DND-41 (cell line): ENCODE data around the gene CLMN.
"Not testable (repeated sequence)": the region's sequence is repeated elsewhere in the genome, so short reads cannot be mapped to it uniquely, and the experiment has no call there.

Source experiments
- ATAC-seq: fragments of 200-7000 bp; cut with Tn5 transposase; 3 replicates; pipeline ENCODE4 v1.9.1; 2021; ENCODE audit warnings: low read depth; ENCODE audit not compliant: insufficient read depth
- DNase-seq: peaks from one replicate; pipeline ENCODE4 v3.0.0-alpha.2; 2020
- H2AFZ ChIP-seq: 2 replicates; pipeline ENCODE4 v1.6.0; 2012; ENCODE audit warnings: low read depth, low read length
- H3K27ac ChIP-seq: 2 replicates; pipeline ENCODE4 v1.5.1; 2012; ENCODE audit warnings: low read length, inconsistent platforms
- H3K27me3 ChIP-seq: fragments of 200-600 bp; sonication (generic); 2 replicates; pipeline ENCODE4 v1.6.0; 2012; ENCODE audit warnings: low read length, mild to moderate bottlenecking, inconsistent platforms; ENCODE audit not compliant: insufficient read depth, poor library complexity
- H3K36me3 ChIP-seq: 2 replicates; pipeline ENCODE4 v1.5.1; 2012; ENCODE audit warnings: low read length, inconsistent platforms; ENCODE audit not compliant: insufficient read depth
- H3K4me1 ChIP-seq: 2 replicates; pipeline ENCODE4 v1.5.1; 2012; ENCODE audit warnings: mild to moderate bottlenecking, low read length; ENCODE audit not compliant: insufficient read depth
- H3K4me2 ChIP-seq: 2 replicates; pipeline ENCODE4 v1.6.0; 2012; ENCODE audit warnings: mild to moderate bottlenecking, moderate library complexity, low read length, inconsistent platforms; ENCODE audit not compliant: insufficient read depth
- H3K4me3 ChIP-seq, 2 experiments: fragments of 200-600 bp in 1 of 2; shearing (Covaris generic) in 1 of 2; 2 replicates each; pipeline ENCODE4 v1.5.1; 2012 to 2016; ENCODE audit warnings: inconsistent platforms in 2 of 2, low read length in 2 of 2, mild to moderate bottlenecking in 2 of 2, low read depth in 1 of 2, moderate library complexity in 1 of 2
- H3K79me2 ChIP-seq: 2 replicates; pipeline ENCODE4 v1.6.0; 2012; ENCODE audit warnings: low read length, inconsistent platforms; ENCODE audit not compliant: insufficient read depth
- H3K9ac ChIP-seq: 2 replicates; pipeline ENCODE4 v1.6.0; 2012; ENCODE audit warnings: low read depth, mild to moderate bottlenecking, inconsistent platforms, low read length, moderate library complexity
- H3K9me3 ChIP-seq: 2 replicates; pipeline ENCODE4 v1.5.1; 2012; ENCODE audit warnings: low read length, moderate library complexity, mild to moderate bottlenecking, inconsistent platforms; ENCODE audit not compliant: insufficient read depth, severe bottlenecking
- H4K20me1 ChIP-seq: 2 replicates; pipeline ENCODE4 v1.6.0; 2012; ENCODE audit warnings: low read length; ENCODE audit not compliant: insufficient read depth
- EZH2 ChIP-seq: IDR thresholded peaks from 3 replicates; pipeline ENCODE4 v1.6.1; 2012; ENCODE audit warnings: borderline replicate concordance, low read depth, mild to moderate bottlenecking, moderate library complexity, low read length, inconsistent platforms; ENCODE audit not compliant: severe bottlenecking
- TF ChIP-seq, protein P1 (sequence below): IDR thresholded peaks from 2 replicates; pipeline ENCODE4 v1.5.1; 2012; ENCODE audit warnings: borderline replicate concordance, low read length, moderate library complexity, mild to moderate bottlenecking; ENCODE audit not compliant: poor library complexity, severe bottlenecking; ENCODE audit errors: extremely low read depth

The CLMN gene

DNA sequence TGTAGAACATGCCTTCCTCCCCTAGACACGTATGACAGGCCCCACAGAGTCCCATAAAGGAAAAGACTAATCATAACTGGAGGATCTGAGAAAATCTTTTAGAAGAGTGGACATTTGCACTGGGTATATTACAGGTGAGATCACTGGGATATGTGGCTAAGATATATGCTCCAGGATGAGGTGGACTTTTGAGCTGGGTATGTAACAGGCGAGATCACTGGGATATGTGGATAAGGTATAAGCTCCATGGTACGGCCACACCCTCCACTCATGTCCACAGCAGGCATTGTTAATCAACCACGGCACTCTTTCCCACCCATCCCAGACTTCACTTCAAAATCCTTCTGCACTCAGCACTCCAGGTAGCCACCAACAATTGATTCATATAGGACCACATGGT is 34.1 kb downstream of the CLMN start:
- no peak for ATAC-seq
- Histone ChIP-seq H3K4me2 (no peak overlapping the region), H3K36me3 (no peaks in the 10 kb centered on the region), H3K27me3 (peaks cover 6% of the 10 kb centered on the region), H3K4me1 (no peaks in the 10 kb centered on the region), H3K27ac (no peak overlapping the region), H3K79me2 (no peaks in the 10 kb centered on the region), H3K4me3 (no peak overlapping the region), H4K20me1 (no peaks in the 10 kb centered on the region), H2AFZ (no peak overlapping the region), H3K9ac (no peak overlapping the region), H3K9me3 (no peaks in the 10 kb centered on the region)
- no peak for DNase-seq
- TF ChIP-seq EZH2, result no peak
- TF ChIP-seq, protein P1, sequence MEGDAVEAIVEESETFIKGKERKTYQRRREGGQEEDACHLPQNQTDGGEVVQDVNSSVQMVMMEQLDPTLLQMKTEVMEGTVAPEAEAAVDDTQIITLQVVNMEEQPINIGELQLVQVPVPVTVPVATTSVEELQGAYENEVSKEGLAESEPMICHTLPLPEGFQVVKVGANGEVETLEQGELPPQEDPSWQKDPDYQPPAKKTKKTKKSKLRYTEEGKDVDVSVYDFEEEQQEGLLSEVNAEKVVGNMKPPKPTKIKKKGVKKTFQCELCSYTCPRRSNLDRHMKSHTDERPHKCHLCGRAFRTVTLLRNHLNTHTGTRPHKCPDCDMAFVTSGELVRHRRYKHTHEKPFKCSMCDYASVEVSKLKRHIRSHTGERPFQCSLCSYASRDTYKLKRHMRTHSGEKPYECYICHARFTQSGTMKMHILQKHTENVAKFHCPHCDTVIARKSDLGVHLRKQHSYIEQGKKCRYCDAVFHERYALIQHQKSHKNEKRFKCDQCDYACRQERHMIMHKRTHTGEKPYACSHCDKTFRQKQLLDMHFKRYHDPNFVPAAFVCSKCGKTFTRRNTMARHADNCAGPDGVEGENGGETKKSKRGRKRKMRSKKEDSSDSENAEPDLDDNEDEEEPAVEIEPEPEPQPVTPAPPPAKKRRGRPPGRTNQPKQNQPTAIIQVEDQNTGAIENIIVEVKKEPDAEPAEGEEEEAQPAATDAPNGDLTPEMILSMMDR, result no peak

DNA sequence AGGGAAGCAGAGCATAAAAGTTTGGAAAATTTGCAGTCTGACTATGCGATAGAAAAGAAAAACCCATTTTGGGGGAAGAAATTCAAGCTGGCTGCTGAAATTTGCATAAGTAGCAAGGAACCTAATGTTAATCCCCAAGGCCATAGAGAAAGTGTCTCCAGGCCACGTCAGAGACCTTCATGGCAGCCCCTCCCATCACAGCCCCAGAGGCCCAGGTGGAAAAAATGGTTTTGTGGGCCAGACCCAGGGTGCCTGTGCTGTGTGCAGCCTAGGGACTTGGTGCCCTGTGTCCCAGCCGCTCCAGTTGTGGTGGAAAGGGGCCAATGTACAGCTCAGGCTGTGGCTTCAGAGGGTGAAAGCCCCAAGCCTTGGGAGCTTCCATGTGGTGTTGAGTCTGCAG is 35.9 kb downstream of the CLMN start:
- not testable (repeated sequence) for H3K79me2 ChIP-seq, H3K4me2 ChIP-seq, DNase-seq, H3K27ac ChIP-seq, H3K36me3 ChIP-seq, H3K9ac ChIP-seq, H3K4me3 ChIP-seq, H3K9me3 ChIP-seq, H3K4me1 ChIP-seq, H4K20me1 ChIP-seq, H3K27me3 ChIP-seq, H2AFZ ChIP-seq, ATAC-seq

DNA sequence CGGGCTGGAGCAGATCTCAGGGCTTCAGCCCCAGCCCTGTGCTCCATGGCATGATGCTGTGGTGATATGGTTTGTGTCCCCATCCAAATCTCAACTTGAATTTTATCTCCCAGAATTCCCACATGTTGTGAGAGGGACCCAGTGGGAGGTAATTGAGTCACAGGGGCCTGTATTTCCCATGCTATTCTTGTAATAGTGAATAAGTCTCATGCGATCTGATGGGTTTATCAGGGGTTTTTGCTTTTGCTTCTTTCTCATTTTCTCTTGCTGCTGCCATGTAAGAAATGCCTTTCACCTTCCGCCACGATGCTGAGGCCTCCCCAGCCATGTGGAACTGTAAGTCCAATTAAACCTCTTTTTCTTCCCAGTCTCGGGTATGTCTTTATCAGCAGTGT is 36.7 kb downstream of the CLMN start:
- not testable (repeated sequence) for H3K4me1 ChIP-seq, H3K4me3 ChIP-seq, H3K79me2 ChIP-seq, DNase-seq, H3K4me2 ChIP-seq, ATAC-seq, H2AFZ ChIP-seq, H3K9ac ChIP-seq, H3K9me3 ChIP-seq, H4K20me1 ChIP-seq, H3K36me3 ChIP-seq, H3K27me3 ChIP-seq, H3K27ac ChIP-seq

DNA sequence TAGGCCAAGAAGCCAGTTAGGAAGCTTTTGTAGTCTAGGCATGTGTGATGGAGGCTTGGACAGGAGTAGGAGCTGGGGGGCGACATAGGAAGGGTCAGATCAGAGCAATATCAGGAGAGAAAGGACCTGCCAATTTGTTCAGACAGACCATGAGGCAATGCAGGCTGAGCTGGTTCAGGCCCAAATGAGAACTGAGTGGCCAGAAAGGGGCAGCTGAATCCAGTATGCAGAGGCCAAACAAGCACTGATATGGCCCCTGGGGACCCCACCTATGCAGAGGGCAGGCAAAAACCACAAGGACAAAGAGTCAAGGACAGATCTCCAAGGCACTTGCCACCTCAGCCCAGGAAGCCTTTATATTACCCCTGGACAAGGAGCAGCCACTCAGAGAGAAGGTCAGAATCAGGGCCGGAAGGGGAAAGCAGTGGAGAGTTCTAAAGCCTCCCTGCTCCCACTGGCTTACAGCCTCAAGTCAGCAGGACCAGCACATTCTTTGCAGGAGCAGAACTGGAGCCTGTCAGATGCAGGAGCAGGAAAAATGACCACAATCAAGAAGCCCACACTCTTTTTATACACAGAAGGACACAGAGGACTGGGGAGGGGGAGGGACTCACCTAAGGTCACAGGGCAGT is 37.2 kb downstream of the CLMN start:
- Histone ChIP-seq H3K4me1 (no peaks in the 10 kb centered on the region), H2AFZ (no peak overlapping the region), H3K79me2 (no peaks in the 10 kb centered on the region), H3K4me2 (no peak overlapping the region), H3K27me3 (peaks cover 6% of the 10 kb centered on the region), H4K20me1 (no peaks in the 10 kb centered on the region), H3K27ac (no peak overlapping the region), H3K36me3 (no peaks in the 10 kb centered on the region), H3K9ac (no peak overlapping the region), H3K4me3 (no peak overlapping the region), H3K9me3 (no peaks in the 10 kb centered on the region)
- ATAC-seq, result no peak
- DNase-seq, result no peak
- no peak for TF ChIP-seq EZH2
- TF ChIP-seq, protein P1, result no peak
